Stimulated activated CD4-positive, alpha-beta T cell treated with anti-CD3 and anti-CD28 coated beads, TNF-alpha, amount 100 ng/mL, for 1 hour (primary cell): Measurements from ENCODE around the gene PTN.

Experiments used
- DNase-seq, 3 donors: peaks; one replicate each; pipeline ENCODE4 v3.0.0-alpha.2; 2020; ENCODE audit warnings: low read depth in 3 of 3, low spot score in 1 of 3

PTN gene

DNA sequence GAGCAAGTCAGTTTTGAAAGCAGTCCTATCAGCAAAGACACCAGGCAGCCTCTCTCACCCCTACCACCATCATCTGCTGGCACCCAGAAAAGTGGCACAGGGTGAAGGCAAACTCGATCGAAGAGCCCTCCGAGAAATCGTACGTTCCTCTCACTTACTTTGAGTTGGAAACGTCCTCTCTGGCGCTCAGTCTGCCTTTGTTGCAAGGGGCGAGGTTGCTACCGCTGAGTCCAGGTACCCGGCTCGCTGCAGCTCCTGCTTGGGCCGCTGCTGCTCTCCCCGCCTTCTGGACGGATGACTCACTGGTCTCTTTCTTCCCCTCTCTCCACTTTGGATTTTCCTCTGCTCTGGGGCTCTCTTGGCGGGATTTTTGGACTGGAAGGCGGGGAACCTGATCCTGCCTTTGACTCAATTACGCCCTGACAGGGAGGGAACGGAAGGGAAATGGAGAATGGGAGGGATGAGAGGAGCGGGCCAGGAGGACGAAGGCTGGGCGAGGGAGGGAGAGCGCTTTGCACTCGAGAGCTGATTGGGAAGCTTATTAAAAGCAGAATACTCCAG is at the start of gene PTN:
Gene PTN (minus strand): TSS at position 453 of the 561 bp plus-strand sequence. CDS start 88,760 bp downstream, outside the sequence.
- no peak for DNase-seq

- no peak for DNase-seq
Observed at GRCh38 chr7:137390076-137390475, 46.5 kb upstream of the PTN start.

DNA sequence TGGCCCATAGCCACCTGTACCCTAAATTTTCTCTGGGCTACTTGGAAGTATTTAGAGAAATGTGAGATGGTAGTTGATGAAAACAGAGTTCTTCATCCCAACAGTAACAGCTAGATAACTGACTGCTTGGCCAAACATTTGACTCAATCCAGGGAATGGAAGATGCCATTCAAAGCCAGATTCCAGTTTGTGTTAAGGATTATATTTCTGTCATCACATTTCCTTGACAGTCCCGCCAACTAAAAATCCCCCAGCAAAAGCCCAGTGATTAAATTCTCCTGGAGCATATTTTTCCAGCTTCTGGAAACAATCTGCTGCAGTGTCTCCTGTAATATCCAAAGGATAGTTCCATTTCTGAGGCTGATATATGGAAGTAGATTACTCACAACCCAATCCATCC is 45.4 kb upstream of the PTN start:
- DNase-seq, result no peak

GRCh38 chr7:137386966-137387365 is 43.4 kb upstream of the PTN start:
- no peak for DNase-seq

DNA sequence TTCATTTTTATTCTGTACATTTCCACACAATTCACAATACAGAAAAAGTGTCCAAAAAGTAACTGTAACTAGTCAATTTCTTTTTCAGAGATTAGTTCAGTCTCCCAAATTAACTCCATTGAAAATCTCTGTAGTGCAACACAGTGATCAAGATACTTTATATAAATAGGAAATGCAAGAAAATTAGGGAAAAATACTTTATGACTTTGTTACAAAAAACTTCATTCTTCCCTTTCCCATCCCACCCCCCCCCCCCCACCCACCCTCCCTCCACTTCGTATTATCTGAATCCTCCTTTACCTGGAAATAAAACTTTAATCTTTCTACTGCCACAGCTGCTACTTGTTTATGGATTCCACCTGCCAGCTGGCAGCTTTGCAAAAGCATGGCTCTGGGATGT is 37.5 kb upstream of the PTN start:
- DNase-seq, result no peak

- no peak for DNase-seq
Observed at GRCh38 chr7:137373507-137373906, 30.0 kb upstream of the PTN start.

GRCh38 chr7:137371616-137372015 is 28.1 kb upstream of the PTN start:
- no peak for DNase-seq

GRCh38 chr7:137366995-137367394 is 23.5 kb upstream of the PTN start:
- DNase-seq, result no peak

DNA sequence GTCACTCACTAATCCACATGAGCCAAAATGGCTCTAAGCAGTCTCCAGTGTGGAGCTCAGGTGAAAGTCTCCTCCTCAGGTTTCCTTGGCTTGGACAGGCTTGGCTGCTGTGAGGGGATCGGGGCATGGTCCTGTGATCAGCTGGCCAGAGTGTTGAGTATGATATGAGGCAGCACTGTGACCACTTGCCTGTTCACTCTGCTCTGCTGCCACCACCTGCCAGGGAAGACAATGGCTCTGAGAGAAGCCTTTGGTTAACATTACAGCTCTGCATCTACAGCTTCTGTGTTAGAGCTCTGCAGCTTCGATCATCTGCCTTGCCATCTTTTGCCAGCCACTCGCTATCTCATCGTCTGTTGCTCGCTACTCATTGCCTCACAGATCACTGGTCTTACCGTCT is 20.1 kb upstream of the PTN start:
- DNase-seq, result no peak

DNA sequence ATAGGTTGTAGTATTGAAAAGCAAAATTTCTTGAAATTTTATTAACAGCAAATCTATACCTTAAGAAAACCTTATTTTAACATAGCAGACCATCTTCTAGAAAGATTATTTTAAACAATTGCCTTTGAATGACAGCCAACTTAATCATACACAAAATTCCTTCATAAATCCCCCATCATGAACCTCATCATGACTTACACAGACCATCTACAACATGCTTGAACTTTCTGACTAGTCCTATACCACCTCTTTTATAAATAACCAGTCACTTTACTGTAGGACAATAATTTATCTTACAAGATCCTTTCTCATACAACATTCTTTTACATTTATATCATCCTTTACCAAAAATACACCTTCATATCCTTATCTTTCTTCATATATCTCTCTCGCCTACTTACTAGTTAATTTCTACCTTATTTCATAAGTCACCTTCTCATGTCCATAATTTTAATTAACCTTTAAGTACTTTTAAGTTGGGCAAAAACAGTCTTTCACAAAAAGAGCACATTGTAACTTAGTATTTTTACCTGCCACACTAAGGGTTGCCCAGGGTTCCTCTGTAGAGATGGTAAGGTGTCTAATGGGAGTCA is 16.6 kb upstream of the PTN start:
- no peak for DNase-seq

GRCh38 chr7:137354961-137355360 is 11.4 kb upstream of the PTN start:
- no peak for DNase-seq

DNA sequence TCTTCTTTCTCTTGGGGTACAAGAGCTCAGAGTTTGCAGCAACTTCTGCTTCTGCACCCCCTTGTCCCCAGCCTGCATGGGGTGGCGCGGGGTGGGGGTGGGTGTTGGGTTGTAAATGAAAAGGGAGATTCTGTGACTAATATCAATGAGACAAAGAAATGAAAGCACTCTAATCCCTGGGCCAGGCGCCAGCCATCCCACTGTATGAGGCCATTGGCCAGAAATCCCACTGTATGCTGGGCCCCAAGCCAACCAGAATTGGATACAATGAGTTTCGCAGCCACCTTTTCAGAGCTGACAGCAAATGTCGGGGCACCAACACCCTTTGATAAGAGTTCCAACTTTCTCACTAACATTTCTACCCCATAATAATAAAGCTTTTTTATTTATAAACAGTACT is 10.9 kb upstream of the PTN start:
- no peak for DNase-seq

DNA sequence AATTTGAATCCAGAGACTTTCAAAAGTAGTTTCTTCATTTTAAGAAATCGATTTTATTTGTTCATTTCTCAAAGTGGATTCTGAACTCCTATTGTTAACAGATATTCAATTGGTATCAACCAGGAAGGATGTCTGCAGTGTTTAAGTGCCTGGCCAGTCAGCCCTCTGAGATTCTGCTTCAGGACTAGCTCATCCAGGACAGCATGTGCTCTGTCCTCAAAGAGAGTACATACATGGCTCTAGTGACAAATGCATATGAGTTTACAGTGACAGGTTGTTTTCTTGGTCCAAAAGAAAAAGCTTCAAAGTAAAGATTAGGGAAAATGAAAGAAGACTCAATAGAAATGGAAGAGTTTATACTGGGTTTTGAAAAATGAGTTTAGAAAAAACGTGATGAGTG is 8.4 kb upstream of the PTN start:
- DNase-seq, result no peak

GRCh38 chr7:137345799-137346449 is 2.4 kb upstream of the PTN start:
- no peak for DNase-seq

DNA sequence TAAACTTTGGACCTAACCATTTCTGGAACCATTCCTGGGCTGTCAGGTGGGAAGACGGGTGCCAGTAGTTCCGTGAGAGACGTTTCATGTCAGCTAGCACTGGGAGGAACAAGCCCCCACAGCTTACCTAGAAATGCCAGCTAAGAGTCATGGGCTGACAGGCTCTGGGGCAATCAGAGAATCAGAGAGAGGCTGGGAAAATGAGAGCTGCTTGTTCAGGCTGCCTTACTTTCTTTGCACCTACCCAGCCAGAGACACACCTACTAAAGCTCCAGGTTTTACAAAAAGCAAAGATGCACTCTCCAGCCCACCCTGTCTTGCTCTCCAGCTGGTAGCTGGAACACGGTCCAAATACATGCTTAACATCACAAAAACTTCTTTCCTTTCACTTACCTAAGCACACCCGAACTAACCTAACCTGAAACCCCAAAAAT is 688 bp downstream of the PTN start:
- DNase-seq, result no peak

- no peak for DNase-seq
Observed at GRCh38 chr7:137342265-137342664, 1.3 kb downstream of the PTN start.

GRCh38 chr7:137337902-137338301 is 5.6 kb downstream of the PTN start:
- no peak for DNase-seq

- no peak for DNase-seq
Observed at GRCh38 chr7:137335814-137336213, 7.7 kb downstream of the PTN start.

DNA sequence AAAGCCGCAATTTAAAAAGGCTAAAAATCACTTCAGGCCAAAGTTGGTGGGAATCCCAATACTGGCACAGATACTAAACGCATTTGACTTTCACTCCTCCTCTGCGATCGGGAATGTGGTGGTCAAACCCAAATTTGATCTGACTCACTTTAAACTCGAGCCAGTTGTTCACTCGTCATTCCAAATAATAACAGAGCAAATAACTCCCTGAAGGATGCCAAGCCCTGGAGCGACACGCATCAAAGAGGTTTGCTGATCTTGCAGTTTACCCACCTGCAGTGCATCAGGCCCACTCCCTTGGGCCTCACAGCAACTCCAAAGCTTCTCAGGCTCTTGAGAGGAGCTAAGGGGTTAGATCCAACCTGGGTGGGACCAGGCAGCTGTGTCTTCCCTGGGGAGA is 12.2 kb downstream of the PTN start:
- DNase-seq, result no peak

GRCh38 chr7:137329411-137329810 is 14.1 kb downstream of the PTN start:
- DNase-seq, result no peak

DNA sequence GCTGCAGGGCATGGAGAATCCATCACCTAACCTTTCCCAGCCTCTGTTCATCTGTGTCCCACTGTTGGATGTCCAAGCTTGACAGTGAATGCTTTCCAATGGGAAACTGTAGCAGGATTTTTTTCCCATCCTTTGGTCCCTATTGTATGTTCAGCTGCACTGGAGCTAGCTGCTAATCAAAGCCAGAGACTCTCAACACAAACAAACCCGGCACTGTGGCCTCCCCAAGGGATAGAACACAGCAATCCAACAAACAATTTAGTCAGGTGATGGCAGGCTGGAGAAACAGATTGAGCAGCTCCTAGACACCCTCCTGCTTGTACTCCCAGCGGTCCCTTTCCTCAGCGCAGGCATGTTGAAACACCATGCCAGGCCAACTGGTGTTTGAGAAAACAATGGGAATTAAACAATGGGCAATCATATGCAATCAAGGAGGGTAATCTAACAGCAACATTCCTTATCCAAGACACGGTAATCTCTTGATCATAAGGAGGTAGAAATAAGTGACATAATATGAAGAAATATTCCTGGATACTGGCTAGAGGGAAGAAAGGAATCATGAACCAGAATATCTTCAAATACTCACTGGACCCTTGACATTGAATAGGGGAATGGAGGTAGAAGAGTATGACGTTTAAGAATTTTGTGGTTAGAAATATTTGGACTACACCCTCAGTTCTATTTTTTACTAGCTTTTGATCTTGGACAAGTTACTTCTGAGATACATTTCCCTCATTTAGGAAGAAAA is 15.0 kb downstream of the PTN start:
- no peak for DNase-seq

GRCh38 chr7:137325927-137326326 is 17.6 kb downstream of the PTN start:
- DNase-seq, result no peak
